Measurements from ENCODE around the gene NKAP.

DNA sequence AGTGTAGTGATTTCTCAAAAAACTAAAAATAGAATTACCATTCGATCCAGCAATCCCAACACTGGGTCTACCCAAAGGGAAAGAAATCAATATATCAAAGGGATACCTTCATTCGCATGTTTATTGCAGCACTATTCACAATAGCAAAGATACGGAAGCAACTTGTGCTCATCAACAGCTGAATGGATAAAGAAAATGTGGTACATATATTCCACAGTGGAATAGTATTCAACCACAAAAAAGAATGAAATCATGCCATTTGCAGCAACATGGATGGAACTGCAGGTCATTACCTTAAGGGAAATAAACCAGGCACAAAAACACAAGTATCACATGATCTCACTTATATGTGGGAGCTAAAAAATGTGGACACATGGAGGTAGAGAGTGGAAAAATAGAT is 42.7 kb upstream of the NKAP start:
- TF ChIP-seq POLR2AphosphoS5 (IDR thresholded peaks at IDR 0.05; ENCODE audit: low read depth, low read length) (no peak), POLR2A (IDR thresholded peaks at IDR 0.05; ENCODE audit: low read depth, low read length) (no peak), TAF1 (IDR thresholded peaks at IDR 0.05; ENCODE audit: low read depth, low read length) (no peak), SPI1 (IDR thresholded peaks at IDR 0.05; ENCODE audit: low read depth, low read length) (no peak)

All from GM12891 (cell line).